ENCODE measurements around the gene PDE6B. TPM values are rescaled to one million over a fixed set of nuclear protein-coding genes. Genes with fewer than 3 reads are reported as not detected.

PDE6B gene
- polyA plus RNA-seq, 1 donor (not counting 4 experiments of a cell fraction or from before 2014, with no cell fraction given) = not detected

DNA sequence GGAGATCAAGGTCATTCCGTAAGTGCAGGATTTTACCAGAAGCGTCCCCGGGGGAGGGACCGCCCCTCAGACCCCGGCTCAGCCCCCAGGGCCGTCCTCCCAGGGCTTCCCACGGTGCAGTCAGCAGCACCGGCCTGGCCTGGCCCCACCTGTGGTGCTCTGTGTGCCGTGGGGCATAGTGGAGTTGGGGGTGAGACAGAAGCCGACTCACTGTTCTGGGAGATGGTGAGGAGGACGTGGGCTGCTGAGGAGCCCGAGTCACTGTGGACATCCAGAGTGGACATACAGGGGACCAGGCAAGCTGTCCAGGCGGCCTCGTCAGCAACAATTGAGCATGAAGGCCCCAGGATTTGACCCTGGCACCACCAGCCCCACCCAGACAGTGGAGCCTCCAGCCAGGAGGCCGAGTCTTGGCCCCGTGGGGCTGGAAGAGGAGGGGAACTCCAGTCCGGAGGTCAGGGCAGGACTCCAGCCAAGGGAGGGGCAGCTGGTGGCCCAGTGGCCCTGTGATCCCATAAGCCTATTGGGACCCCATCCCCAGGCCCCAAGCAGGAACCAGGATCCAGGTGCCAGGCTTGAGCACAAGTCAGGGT is 29.6 kb downstream of the PDE6B start:
- H3K27me3 ChIP-seq (ENCODE audit: control insufficient read depth, extremely low read depth, insufficient read depth, low read length) = peaks cover 18% of the 10 kb centered on the region
- no peak for FAIRE-seq
- H3K4me3 ChIP-seq (ENCODE audit: control insufficient read depth in 2 of 3, extremely low read depth in 1 of 3, insufficient read depth in 2 of 3, low read depth in 1 of 3, low read length in 3 of 3) = no peak overlapping the region

DNA sequence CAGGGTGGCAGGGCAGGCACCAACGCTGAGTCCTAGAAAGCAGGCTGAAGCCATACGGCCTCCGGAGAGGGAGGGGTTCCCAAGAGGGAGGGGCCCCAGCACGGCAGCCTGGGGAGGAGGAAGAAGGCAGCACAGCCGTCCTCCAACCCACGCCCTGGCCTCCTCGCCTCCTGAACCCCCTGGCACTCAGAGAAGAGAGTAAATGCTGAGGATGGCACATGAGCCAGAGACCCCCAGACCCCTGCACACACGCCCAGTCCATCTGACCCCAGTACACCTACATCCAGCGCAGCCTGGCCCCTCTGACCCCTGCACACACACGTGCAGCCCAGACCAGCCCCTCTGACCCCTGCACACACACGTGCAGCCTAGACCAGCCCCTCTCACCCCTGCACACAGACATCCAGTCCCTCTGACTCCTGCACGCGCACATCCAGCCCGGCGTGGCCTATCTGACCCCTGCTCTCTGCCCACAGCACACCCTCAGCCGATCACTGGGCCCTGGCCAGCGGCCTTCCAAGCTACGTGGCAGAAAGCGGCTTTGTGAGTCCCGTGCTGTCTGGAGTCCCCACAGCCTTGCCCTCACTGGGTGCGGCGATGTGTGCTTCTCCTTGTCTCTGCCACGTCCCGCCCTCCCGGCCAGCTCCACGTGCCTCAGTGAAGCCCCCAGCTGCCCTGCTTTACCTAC is 30.2 kb downstream of the PDE6B start:
- Histone ChIP-seq H3K4me3 (ENCODE audit: control insufficient read depth in 2 of 3, extremely low read depth in 1 of 3, insufficient read depth in 2 of 3, low read depth in 1 of 3, low read length in 3 of 3) (no peak overlapping the region), H3K36me3 (ENCODE audit: control insufficient read depth in 2 of 2, extremely low read depth in 1 of 2, insufficient read depth in 2 of 2, low read length in 2 of 2) (no peaks in the 10 kb centered on the region), H3K27me3 (ENCODE audit: control insufficient read depth, extremely low read depth, insufficient read depth, low read length) (peaks cover 14% of the 10 kb centered on the region), H3K79me2 (ENCODE audit: control insufficient read depth, insufficient read depth, low read length) (no peaks in the 10 kb centered on the region), H3K4me2 (ENCODE audit: control insufficient read depth, extremely low read depth, insufficient read depth, low read depth, low read length) (no peak overlapping the region), H3K9me1 (ENCODE audit: control insufficient read depth, extremely low read depth, insufficient read depth, low read length) (no peaks in the 10 kb centered on the region), H3K27ac (ENCODE audit: control insufficient read depth, insufficient read depth, low read length) (no peak overlapping the region), H4K20me1 (ENCODE audit: control insufficient read depth, extremely low read depth, insufficient read depth, low read length) (no peaks in the 10 kb centered on the region), H3K4me1 (ENCODE audit: control insufficient read depth, extremely low read depth, insufficient read depth, low read length) (no peaks in the 10 kb centered on the region), H3K9me3 (ENCODE audit: control insufficient read depth, low read depth, low read length) (peaks cover 3% of the 10 kb centered on the region), H3K9ac (ENCODE audit: control insufficient read depth, extremely low read depth, insufficient read depth, low read length) (no peak overlapping the region), H2AFZ (ENCODE audit: control insufficient read depth, low read length) (no peak overlapping the region)
- dilution Hi-C loops (cut with MboI; ENCODE audit: extremely low pct_ligation_motif_present, low sequenced_read_pairs) = no loop called here
- FAIRE-seq (no peak), DNase-seq (ENCODE audit: low read depth, low spot score) (no peak)
- no peak for TF ChIP-seq EZH2 (IDR thresholded peaks at IDR 0.05; ENCODE audit: low read length)
- TF ChIP-seq, protein P1, sequence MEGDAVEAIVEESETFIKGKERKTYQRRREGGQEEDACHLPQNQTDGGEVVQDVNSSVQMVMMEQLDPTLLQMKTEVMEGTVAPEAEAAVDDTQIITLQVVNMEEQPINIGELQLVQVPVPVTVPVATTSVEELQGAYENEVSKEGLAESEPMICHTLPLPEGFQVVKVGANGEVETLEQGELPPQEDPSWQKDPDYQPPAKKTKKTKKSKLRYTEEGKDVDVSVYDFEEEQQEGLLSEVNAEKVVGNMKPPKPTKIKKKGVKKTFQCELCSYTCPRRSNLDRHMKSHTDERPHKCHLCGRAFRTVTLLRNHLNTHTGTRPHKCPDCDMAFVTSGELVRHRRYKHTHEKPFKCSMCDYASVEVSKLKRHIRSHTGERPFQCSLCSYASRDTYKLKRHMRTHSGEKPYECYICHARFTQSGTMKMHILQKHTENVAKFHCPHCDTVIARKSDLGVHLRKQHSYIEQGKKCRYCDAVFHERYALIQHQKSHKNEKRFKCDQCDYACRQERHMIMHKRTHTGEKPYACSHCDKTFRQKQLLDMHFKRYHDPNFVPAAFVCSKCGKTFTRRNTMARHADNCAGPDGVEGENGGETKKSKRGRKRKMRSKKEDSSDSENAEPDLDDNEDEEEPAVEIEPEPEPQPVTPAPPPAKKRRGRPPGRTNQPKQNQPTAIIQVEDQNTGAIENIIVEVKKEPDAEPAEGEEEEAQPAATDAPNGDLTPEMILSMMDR (optimal IDR thresholded peaks at IDR 0.05 in 1 of 3, IDR thresholded peaks at IDR 0.05 in 1 of 3, conservative IDR thresholded peaks at IDR 0.05 in 1 of 3; ENCODE audit: extremely low read depth in 1 of 3, insufficient read depth in 2 of 3, low read length in 3 of 3) = no peak

More for the DNA sequence above, 29.6 kb downstream of the PDE6B start:
- Histone ChIP-seq H3K4me1 (ENCODE audit: control insufficient read depth, extremely low read depth, insufficient read depth, low read length) (no peaks in the 10 kb centered on the region), H2AFZ (ENCODE audit: control insufficient read depth, low read length) (no peak overlapping the region), H3K27ac (ENCODE audit: control insufficient read depth, insufficient read depth, low read length) (no peak overlapping the region), H3K9ac (ENCODE audit: control insufficient read depth, extremely low read depth, insufficient read depth, low read length) (no peak overlapping the region), H3K79me2 (ENCODE audit: control insufficient read depth, insufficient read depth, low read length) (no peaks in the 10 kb centered on the region), H4K20me1 (ENCODE audit: control insufficient read depth, extremely low read depth, insufficient read depth, low read length) (no peaks in the 10 kb centered on the region), H3K4me2 (ENCODE audit: control insufficient read depth, extremely low read depth, insufficient read depth, low read depth, low read length) (no peak overlapping the region), H3K36me3 (ENCODE audit: control insufficient read depth in 2 of 2, extremely low read depth in 1 of 2, insufficient read depth in 2 of 2, low read length in 2 of 2) (no peaks in the 10 kb centered on the region), H3K9me1 (ENCODE audit: control insufficient read depth, extremely low read depth, insufficient read depth, low read length) (no peaks in the 10 kb centered on the region), H3K9me3 (ENCODE audit: control insufficient read depth, low read depth, low read length) (peaks cover 3% of the 10 kb centered on the region)
- no peak for DNase-seq (ENCODE audit: low read depth, low spot score)
- dilution Hi-C loops (cut with MboI; ENCODE audit: extremely low pct_ligation_motif_present, low sequenced_read_pairs) = no loop called here
- TF ChIP-seq, protein P1 (optimal IDR thresholded peaks at IDR 0.05 in 1 of 3, IDR thresholded peaks at IDR 0.05 in 1 of 3, conservative IDR thresholded peaks at IDR 0.05 in 1 of 3; ENCODE audit: extremely low read depth in 1 of 3, insufficient read depth in 2 of 3, low read length in 3 of 3) = no peak
- no peak for TF ChIP-seq EZH2 (IDR thresholded peaks at IDR 0.05; ENCODE audit: low read length)

All from keratinocyte (primary cell).